OCI-LY3 (cell line): ENCODE data around the gene ZNF580.

Source experiments
- H2AFZ ChIP-seq: fragments of 200-600, 300-600 bp; shearing (Covaris generic); 2 replicates; pipeline ENCODE4 v1.6.0; 2014; ENCODE audit warnings: antibody characterized with exemption, low read depth, low read length
- H3K27ac ChIP-seq: fragments of 200-600, 300-600 bp; sonication (generic); 2 replicates; pipeline ENCODE4 v1.5.1; 2014; ENCODE audit warnings: mild to moderate bottlenecking, low read length, moderate library complexity, mixed read lengths
- H3K27me3 ChIP-seq: fragments of 200-600, 300-600 bp; sonication (generic); 2 replicates; pipeline ENCODE4 v1.6.1; 2014; ENCODE audit warnings: low read depth, low read length, mixed read lengths
- H3K36me3 ChIP-seq: fragments of 200-600, 300-600 bp; sonication (generic); replicated peaks from 2 replicates; pipeline ENCODE3; 2014; ENCODE audit warnings: low read depth, low read length, mixed read lengths
- H3K4me1 ChIP-seq: fragments of 300-600, 200-600 bp; sonication (generic); 2 replicates; pipeline ENCODE4 v1.6.1; 2014; ENCODE audit warnings: low read length, mixed read lengths
- H3K4me2 ChIP-seq: fragments of 200-600, 300-600 bp; sonication (generic); 2 replicates; pipeline ENCODE4 v1.6.1; 2014; ENCODE audit warnings: low read length, mixed read lengths
- H3K4me3 ChIP-seq: fragments of 300-600, 200-600 bp; sonication (generic); 2 replicates; pipeline ENCODE4 v1.5.1; 2014; ENCODE audit warnings: antibody characterized with exemption, mild to moderate bottlenecking, low read length, moderate library complexity
- H3K79me2 ChIP-seq: fragments of 300-600, 200-600 bp; shearing (Covaris generic); 2 replicates; pipeline ENCODE4 v1.6.1; 2014; ENCODE audit warnings: mild to moderate bottlenecking, low read length, mixed read lengths
- H3K9ac ChIP-seq: fragments of 300-600, 200-600 bp; shearing (Covaris generic); 2 replicates; pipeline ENCODE4 v1.6.0; 2014; ENCODE audit warnings: mild to moderate bottlenecking, low read length, moderate library complexity
- H3K9me3 ChIP-seq: fragments of 200-600, 300-600 bp; shearing (Covaris generic); 2 replicates; pipeline ENCODE4 v1.6.1; 2014; ENCODE audit warnings: low read length, mixed read lengths; ENCODE audit not compliant: insufficient read depth
- H4K20me1 ChIP-seq: fragments of 200-600, 300-600 bp; sonication (generic); 2 replicates; pipeline ENCODE4 v1.6.1; 2016; ENCODE audit warnings: low read length, mixed read lengths; ENCODE audit not compliant: insufficient read depth
- EZH2phosphoT487 ChIP-seq: fragments of 200-600 bp; shearing (Covaris generic); IDR thresholded peaks from 2 replicates; pipeline ENCODE4 v1.6.1; 2018; ENCODE audit warnings: antibody characterized with exemption, mixed run types, low read depth
- TF ChIP-seq, protein P1 (sequence below): fragments of 200-600, 300-600 bp; sonication (generic); IDR thresholded peaks from 2 replicates; pipeline ENCODE4 v1.5.1; 2014; ENCODE audit warnings: antibody characterized with exemption, low read length, low read depth

Gene ZNF580

DNA sequence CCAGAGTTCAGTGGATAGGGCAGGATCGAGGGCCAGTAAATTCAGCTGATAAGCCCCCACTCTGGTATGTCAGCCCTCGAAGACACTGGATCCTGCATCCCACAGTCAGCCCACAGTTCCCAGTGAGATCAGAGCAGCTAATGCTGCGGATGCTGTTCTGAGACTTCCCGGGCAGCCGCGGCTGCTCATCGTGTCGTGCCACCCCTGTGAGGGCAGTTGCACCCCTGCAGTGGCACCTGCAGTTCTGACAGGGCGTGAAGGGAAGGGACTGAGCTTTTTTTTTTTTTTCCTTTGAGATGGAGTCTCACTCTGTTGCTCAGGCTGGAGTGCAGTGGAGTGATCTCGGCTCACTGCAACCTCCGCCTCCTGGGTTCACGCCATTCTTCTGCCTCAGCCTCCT is 26.7 kb downstream of the ZNF580 start:
- Histone ChIP-seq H3K9ac (no peak overlapping the region), H3K36me3 (peaks cover 74% of the 10 kb centered on the region), H3K27me3 (no peaks in the 10 kb centered on the region), H3K4me1 (no peaks in the 10 kb centered on the region), H2AFZ (no peak overlapping the region), H4K20me1 (peaks cover 83% of the 10 kb centered on the region), H3K4me2 (no peak overlapping the region), H3K79me2 (peaks cover 99% of the 10 kb centered on the region), H3K9me3 (no peaks in the 10 kb centered on the region), H3K27ac (no peak overlapping the region), H3K4me3 (no peak overlapping the region)
- TF ChIP-seq, protein P1, sequence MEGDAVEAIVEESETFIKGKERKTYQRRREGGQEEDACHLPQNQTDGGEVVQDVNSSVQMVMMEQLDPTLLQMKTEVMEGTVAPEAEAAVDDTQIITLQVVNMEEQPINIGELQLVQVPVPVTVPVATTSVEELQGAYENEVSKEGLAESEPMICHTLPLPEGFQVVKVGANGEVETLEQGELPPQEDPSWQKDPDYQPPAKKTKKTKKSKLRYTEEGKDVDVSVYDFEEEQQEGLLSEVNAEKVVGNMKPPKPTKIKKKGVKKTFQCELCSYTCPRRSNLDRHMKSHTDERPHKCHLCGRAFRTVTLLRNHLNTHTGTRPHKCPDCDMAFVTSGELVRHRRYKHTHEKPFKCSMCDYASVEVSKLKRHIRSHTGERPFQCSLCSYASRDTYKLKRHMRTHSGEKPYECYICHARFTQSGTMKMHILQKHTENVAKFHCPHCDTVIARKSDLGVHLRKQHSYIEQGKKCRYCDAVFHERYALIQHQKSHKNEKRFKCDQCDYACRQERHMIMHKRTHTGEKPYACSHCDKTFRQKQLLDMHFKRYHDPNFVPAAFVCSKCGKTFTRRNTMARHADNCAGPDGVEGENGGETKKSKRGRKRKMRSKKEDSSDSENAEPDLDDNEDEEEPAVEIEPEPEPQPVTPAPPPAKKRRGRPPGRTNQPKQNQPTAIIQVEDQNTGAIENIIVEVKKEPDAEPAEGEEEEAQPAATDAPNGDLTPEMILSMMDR: no peak
- TF ChIP-seq EZH2phosphoT487: no peak

DNA sequence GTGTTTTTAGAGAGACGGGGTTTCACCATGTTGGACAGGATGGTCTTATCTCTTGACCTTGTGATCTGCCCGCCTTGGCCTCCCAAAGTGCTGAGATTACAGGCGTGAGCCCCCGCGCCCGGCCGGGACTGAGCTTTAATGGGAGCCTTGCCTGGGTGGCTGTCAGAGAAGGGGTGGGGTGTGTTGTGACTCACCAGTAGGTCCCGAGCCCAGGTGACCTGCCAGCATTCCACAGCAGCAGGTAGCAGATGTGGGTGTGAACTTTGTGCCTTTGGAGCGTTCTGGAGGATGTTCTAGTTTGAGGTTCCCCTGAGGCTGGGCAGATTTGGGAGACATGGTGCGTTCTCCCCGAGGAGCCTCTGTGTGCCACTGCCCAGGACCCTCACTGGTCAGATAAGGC is 27.2 kb downstream of the ZNF580 start:
- H3K9ac ChIP-seq: no peak overlapping the region
- no peak overlapping the region for H3K4me2 ChIP-seq
- no peaks in the 10 kb centered on the region for H3K27me3 ChIP-seq
- no peaks in the 10 kb centered on the region for H3K4me1 ChIP-seq
- H4K20me1 ChIP-seq: peaks cover 83% of the 10 kb centered on the region
- TF ChIP-seq EZH2phosphoT487: no peak
- TF ChIP-seq, protein P1: no peak
- H2AFZ ChIP-seq: no peak overlapping the region
- no peak overlapping the region for H3K4me3 ChIP-seq
- H3K36me3 ChIP-seq: peaks cover 70% of the 10 kb centered on the region
- H3K79me2 ChIP-seq: peaks cover 99% of the 10 kb centered on the region
- H3K9me3 ChIP-seq: no peaks in the 10 kb centered on the region
- no peak overlapping the region for H3K27ac ChIP-seq

DNA sequence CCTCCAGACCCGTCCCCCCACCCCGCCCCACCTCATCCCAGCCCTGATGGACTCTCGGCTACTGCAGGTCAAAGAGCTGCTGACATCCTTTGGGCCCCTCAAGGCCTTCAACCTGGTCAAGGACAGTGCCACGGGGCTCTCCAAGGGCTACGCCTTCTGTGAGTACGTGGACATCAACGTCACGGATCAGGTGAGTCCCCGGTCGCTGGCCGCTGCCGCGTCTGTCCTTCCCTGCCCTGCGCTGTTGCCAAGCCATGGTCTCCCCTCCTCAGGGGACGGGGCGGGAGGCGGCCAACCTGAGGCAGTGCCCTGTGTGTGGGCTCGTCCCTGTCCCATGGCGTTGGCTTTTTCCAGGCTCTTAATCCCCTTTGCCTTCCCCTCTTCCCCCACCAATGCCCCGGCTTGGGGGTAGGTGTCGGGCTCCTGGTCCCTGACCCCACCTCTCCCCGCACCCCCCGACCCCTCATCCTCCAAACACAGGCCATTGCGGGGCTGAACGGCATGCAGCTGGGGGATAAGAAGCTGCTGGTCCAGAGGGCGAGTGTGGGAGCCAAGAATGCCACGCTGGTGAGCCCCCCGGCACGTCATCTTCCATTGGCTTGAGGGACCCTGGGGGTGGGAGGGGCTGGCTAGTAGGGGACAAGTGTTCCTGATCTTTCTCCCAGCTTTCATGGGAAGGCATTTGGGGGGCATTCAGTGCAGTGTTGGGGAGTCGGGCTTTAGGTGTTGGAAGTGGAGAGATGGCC is 28.0 kb downstream of the ZNF580 start:
- Histone ChIP-seq H3K4me2 (no peak overlapping the region), H3K4me1 (peaks cover 6% of the 10 kb centered on the region), H3K27ac (no peak overlapping the region), H3K4me3 (no peak overlapping the region), H3K79me2 (peaks cover 99% of the 10 kb centered on the region), H3K36me3 (peaks cover 62% of the 10 kb centered on the region), H4K20me1 (peaks cover 82% of the 10 kb centered on the region), H3K27me3 (no peaks in the 10 kb centered on the region), H2AFZ (no peak overlapping the region), H3K9me3 (no peaks in the 10 kb centered on the region), H3K9ac (no peak overlapping the region)
- TF ChIP-seq, protein P1: no peak
- no peak for TF ChIP-seq EZH2phosphoT487

DNA sequence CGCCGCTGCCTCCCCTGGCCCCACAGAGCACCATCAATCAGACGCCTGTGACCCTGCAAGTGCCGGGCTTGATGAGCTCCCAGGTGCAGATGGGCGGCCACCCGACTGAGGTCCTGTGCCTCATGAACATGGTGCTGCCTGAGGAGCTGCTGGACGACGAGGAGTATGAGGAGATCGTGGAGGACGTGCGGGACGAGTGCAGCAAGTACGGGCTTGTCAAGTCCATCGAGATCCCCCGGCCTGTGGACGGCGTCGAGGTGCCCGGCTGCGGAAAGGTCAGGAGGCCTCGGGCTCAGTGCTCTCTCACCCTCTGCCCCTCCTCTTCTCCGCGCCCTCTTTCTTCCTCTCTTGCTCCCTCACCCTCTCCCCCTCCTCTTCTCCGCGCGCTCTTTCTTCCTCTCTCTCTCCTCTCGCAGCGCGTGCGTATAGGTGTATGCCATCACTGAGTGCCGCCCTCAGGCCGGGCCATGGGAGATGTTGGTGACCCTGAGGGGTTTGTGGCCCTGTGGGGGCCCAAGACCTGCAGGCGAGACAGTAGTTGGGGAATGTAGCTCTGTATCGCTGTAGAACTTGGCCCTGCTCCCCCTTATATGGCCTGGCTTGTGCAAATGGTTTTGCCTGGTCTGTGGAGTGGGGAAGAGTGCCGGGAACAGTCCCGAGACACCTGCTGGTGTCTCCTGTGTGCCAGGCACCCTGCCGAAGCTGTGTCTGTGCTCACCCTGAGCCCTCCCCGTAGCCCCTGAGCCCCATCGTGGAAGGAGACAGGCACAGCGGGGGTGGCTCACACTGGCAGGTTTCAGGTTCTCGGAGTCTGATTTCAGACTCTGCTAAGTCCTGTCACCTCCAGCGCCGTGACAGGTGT is 28.8 kb downstream of the ZNF580 start:
- H3K4me1 ChIP-seq: peaks cover 11% of the 10 kb centered on the region
- H3K9me3 ChIP-seq: no peaks in the 10 kb centered on the region
- H3K9ac ChIP-seq: no peak overlapping the region
- no peaks in the 10 kb centered on the region for H3K27me3 ChIP-seq
- no peak overlapping the region for H3K4me2 ChIP-seq
- no peak for TF ChIP-seq EZH2phosphoT487
- TF ChIP-seq, protein P1: no peak
- H3K36me3 ChIP-seq: peaks cover 54% of the 10 kb centered on the region
- H4K20me1 ChIP-seq: peaks cover 74% of the 10 kb centered on the region
- no peak overlapping the region for H3K4me3 ChIP-seq
- H3K79me2 ChIP-seq: peaks cover 93% of the 10 kb centered on the region
- H2AFZ ChIP-seq: no peak overlapping the region
- no peak overlapping the region for H3K27ac ChIP-seq
